RWPE1 (cell line): ENCODE results near the gene ACBD6.
"Not testable (repeated sequence)": the region's sequence is repeated elsewhere in the genome, so short reads cannot be mapped to it uniquely, and the experiment has no call there.

Experiments
- CTCF ChIA-PET: fragments of 350-600 bp; sonication (Branson Sonifier 250); formaldehyde crosslinking; extraction: SDS; loops from one replicate; lab custom pipeline; 2021; lab: Yijun Ruan, JAX
- POLR2A ChIA-PET: fragments of 400-600 bp; formaldehyde crosslinking; extraction: SDS; loops from one replicate; lab custom pipeline; 2020; ENCODE audit warnings: antibody characterized with exemption; ENCODE audit not compliant: low non-redundant PET; lab: Yijun Ruan, JAX
- DNase-seq: peaks from one replicate; pipeline ENCODE4 v3.0.0; 2012; ENCODE audit warnings: low spot score
- H3K27ac ChIP-seq: fragments of 450-650 bp; 2 replicates; pipeline ENCODE4 v1.5.1; 2017
- TF ChIP-seq, protein P1 (sequence below): fragments of 450-650 bp; conservative IDR thresholded peaks from 2 replicates; pipeline ENCODE4 v1.5.1; 2017; ENCODE audit warnings: low read depth, mild to moderate bottlenecking

ACBD6 gene

DNA sequence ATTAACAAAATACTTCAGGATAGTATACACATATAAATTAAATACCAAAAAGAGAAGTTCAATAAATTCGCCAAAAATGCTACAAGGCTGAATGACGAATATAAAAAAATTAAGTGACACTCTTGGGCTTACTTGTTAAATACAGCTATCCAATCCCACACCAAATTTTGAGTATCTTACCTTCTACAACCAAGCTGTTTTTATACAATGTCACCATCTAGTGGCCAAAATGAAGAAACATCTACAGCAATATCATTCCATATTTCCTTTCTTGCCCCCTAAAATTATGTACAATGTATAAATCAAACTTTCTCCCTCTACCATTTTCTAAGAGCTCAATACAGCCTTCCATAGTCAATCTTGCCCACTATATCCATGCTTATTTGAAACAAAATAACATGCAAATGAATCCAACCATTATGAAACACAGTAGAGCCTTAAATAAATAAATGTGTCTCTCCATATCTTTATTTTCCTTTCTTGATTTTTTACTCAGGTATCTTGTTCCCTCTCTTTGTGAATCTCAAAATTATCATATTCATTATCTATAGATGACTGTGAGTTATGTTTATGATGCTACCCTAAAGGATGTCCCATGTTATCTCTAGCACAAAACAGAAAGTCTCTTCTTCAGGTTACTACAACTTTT, 86.3 kb downstream of the ACBD6 start:
- CTCF ChIA-PET, result interaction anchor here (0.5 to 1.2 kb wide), 8 partner anchors 9 to 1101 kb away, joined by 3 to 7 read pairs (median 3); no protein-coding TSS in a partner anchor
- TF ChIP-seq, protein P1, sequence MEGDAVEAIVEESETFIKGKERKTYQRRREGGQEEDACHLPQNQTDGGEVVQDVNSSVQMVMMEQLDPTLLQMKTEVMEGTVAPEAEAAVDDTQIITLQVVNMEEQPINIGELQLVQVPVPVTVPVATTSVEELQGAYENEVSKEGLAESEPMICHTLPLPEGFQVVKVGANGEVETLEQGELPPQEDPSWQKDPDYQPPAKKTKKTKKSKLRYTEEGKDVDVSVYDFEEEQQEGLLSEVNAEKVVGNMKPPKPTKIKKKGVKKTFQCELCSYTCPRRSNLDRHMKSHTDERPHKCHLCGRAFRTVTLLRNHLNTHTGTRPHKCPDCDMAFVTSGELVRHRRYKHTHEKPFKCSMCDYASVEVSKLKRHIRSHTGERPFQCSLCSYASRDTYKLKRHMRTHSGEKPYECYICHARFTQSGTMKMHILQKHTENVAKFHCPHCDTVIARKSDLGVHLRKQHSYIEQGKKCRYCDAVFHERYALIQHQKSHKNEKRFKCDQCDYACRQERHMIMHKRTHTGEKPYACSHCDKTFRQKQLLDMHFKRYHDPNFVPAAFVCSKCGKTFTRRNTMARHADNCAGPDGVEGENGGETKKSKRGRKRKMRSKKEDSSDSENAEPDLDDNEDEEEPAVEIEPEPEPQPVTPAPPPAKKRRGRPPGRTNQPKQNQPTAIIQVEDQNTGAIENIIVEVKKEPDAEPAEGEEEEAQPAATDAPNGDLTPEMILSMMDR, result peak; percentile 70
- POLR2A ChIA-PET, result no interaction called here
- H3K27ac ChIP-seq, result no peak overlapping the region
- peak; percentile 48 for DNase-seq

DNA sequence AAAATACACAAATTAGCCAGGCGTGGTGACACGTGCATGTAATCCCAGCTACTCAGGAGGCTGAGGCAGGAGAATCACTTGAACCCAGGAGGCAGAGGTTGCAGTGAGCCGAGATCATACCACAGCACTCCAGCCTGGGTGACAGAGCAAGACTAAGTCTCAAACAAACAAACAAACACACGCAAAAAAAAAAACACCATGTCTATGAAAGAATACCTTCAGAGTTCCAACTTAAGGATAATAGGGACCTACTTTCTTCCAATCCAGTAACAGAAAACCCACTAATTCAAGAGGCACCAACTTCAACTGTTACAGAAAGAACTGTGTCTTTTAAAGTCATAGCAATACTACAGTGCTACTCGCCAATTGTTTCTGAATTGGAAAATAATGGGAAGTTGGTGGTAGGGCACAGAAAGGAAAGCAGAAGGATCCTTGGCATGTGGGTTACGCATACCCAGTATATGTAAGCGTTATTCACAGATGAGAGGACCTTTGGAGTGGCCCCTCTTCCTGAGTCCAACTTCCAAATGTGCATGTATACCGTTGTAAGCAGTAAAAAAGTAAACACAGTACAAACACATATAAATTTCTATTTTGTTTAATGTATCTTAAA, 87.0 kb downstream of the ACBD6 start:
- CTCF ChIA-PET, result interaction anchor here (0.5 to 1.2 kb wide), 8 partner anchors 8 to 1100 kb away, joined by 3 to 7 read pairs (median 3); no protein-coding TSS in a partner anchor
- no peak for DNase-seq
- TF ChIP-seq, protein P1, result no peak
- POLR2A ChIA-PET, result no interaction called here
- no peak overlapping the region for H3K27ac ChIP-seq

DNA sequence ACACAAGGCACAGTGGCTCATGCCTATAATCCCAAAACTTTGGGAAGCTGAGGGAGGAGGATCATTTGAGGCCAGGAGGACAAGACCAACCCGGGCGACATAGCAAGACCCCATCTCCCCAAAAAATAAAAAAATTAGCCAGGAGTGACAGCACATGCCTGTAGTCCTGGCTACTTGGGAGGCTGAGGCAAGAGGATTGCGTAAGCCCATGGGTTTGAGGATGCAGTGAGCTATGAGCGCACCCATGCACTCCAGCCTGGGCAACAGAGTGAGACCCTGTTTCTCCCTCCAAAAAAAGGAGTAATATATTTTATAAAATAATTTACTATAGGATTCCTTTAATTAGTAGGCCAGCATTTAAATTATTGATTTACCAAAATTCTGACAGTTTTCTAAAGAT, 89.8 kb downstream of the ACBD6 start:
- TF ChIP-seq, protein P1, result no peak

DNA sequence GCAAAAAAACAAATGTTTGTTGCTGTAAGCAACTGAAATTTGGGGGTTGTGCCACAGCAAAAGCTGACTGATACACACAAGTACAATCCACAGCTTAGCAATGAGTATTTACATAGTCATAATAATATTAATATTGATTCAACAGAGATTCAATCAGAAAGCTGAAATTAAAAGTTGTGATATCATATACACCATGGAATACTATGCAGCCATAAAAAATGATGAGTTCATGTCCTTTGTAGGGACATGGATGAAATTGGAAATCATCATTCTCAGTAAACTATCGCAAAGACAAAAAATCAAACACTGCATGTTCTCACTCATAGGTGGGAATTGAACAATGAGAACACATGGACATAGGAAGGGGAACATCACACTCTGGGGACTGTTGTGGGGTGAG, 94.2 kb downstream of the ACBD6 start:
- CTCF ChIA-PET, result interaction anchor here (0.7 kb wide), 1 partner anchor 369 kb away, joined by 3 read pairs; no protein-coding TSS in a partner anchor
- H3K27ac ChIP-seq, POLR2A ChIA-PET, DNase-seq: not testable (repeated sequence)

More for the DNA sequence above, 89.8 kb downstream of the ACBD6 start:
- H3K27ac ChIP-seq, result no peak overlapping the region
- DNase-seq, result no peak
- ChIA-PET CTCF (no interaction called here), POLR2A (no interaction called here)

DNA sequence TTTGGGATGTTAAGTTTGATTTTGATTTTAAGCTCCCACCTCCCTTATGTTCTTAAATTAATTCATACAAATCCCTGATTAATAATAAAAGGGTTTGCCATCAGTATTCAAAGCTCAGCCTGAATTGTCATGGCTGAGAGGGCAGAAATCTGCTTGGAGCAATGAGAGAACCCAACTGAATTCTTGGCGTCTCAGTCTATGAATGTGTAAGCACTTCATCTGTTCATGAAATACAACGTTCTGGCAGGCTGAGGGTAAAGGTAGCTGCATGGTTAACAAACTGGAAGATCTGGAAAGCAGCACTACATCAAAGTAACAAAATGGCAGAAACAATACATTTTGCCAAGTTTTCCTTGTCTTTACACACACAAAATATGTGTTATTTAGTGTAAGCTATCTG, 95.3 kb downstream of the ACBD6 start:
- TF ChIP-seq, protein P1, result no peak
- CTCF ChIA-PET, result interaction anchor here (1.0 kb wide), 1 partner anchor 9 kb away, joined by 3 read pairs; no protein-coding TSS in a partner anchor
- no peak overlapping the region for H3K27ac ChIP-seq
- POLR2A ChIA-PET, result no interaction called here
- DNase-seq, result no peak

DNA sequence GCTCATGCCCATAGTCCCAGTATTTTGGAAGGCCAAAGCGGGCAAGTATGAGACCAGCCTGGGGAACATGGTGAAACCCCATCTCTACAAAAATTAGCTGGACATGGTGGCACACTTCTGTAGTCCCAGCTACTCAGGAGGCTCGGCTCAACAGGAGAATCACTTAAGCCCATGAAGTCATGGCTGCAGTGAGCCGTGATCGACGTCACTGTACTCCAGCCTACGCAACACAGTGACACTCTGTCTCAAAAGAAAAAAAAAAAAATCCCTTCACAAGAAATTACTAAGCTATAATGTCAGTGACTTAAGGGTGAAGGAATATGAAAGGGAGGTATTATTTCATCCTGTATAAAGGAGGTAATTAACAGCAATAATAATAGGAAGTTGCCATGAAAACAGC, 99.8 kb downstream of the ACBD6 start:
- DNase-seq, result no peak
- ChIA-PET POLR2A (no interaction called here), CTCF (no interaction called here)
- TF ChIP-seq, protein P1, result no peak
- H3K27ac ChIP-seq, result no peak overlapping the region

DNA sequence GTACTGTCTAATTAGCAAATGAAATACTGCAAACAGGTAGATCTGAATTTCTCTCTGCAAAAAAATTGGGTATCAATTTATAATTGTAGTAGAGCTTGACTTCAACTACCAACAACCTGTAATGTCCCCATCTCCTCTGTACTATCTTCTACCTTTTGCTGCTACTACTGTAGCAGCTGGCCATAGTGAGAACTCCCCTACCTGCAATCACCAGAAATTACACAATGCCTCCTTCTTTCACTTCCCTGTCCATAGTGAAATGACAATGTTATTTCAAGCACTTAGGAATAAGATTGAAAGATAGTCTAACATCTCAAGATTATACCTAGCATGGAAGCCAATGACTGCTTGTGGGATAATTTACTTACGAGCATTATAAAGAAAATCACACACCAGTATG, 100.4 kb downstream of the ACBD6 start:
- TF ChIP-seq, protein P1, result no peak

More for the DNA sequence above, 100.4 kb downstream of the ACBD6 start:
- POLR2A ChIA-PET, result no interaction called here
- no peak overlapping the region for H3K27ac ChIP-seq
- no peak for DNase-seq
- CTCF ChIA-PET, result no interaction called here
